Brain microvascular endothelial cell (primary cell): ENCODE measurements around the gene ELL2.
A peak's percentile ranks its signal among the peaks of the same experiment; 100 is the strongest.

ENCODE experiments used
- DNase-seq: peaks from one replicate; pipeline ENCODE4 v3.0.0-alpha.2; 2020
- H3K27ac ChIP-seq: fragments of 250-450 bp; sonication (Bioruptor Pico); 2 replicates; pipeline ENCODE4 v1.5.1; 2020; ENCODE audit warnings: mild to moderate bottlenecking, moderate library complexity
- H3K27me3 ChIP-seq: fragments of 250-450 bp; sonication (Bioruptor Pico); replicated peaks from 2 replicates; pipeline ENCODE4 v1.5.1; 2020; ENCODE audit warnings: mild to moderate bottlenecking
- H3K36me3 ChIP-seq: fragments of 250-450 bp; sonication (Bioruptor Pico); replicated peaks from 2 replicates; pipeline ENCODE4 v1.5.1; 2020; ENCODE audit warnings: mild to moderate bottlenecking
- H3K4me3 ChIP-seq: 2 replicates; pipeline ENCODE4 v1.5.1; 2011; ENCODE audit warnings: low read depth, mild to moderate bottlenecking, control low read depth, low read length, moderate library complexity
- CTCF ChIP-seq: IDR thresholded peaks from 2 replicates; pipeline ENCODE4 v1.5.1; 2011; ENCODE audit warnings: low read depth, mild to moderate bottlenecking, moderate library complexity, low read length, control low read depth, inconsistent platforms; ENCODE audit errors: missing control alignments
- in situ Hi-C: cut with HindIII; loops from 2 replicates; pipeline ENCODE4 v1.10.0; 2017; ENCODE audit warnings: low sequenced_read_pairs, low pct_ligation_motif_present

Gene ELL2

GRCh38 chr5:95976606-95977005 is 15.0 kb upstream of the ELL2 start:
- no peak overlapping the region for H3K4me3 ChIP-seq
- DNase-seq: no peak
- no peaks in the 10 kb centered on the region for H3K36me3 ChIP-seq
- in situ Hi-C loops: no loop called here
- H3K27me3 ChIP-seq: no peaks in the 10 kb centered on the region
- no peak for TF ChIP-seq CTCF
- H3K27ac ChIP-seq: no peak overlapping the region

GRCh38 chr5:95975703-95976102 is 14.1 kb upstream of the ELL2 start:
- Histone ChIP-seq H3K27ac (no peak overlapping the region), H3K27me3 (no peaks in the 10 kb centered on the region), H3K36me3 (no peaks in the 10 kb centered on the region), H3K4me3 (no peak overlapping the region)
- in situ Hi-C loops: no loop called here
- no peak for DNase-seq
- TF ChIP-seq CTCF: no peak

GRCh38 chr5:95973793-95974325 is 12.2 kb upstream of the ELL2 start:
- in situ Hi-C loops: no loop called here
- TF ChIP-seq CTCF: no peak
- DNase-seq: peak; percentile 93
- H3K4me3 ChIP-seq: no peak overlapping the region
- H3K27ac ChIP-seq: peak overlapping the region; percentile 81
- no peaks in the 10 kb centered on the region for H3K36me3 ChIP-seq
- H3K27me3 ChIP-seq: no peaks in the 10 kb centered on the region

- in situ Hi-C loops: no loop called here
- no peak for DNase-seq
- Histone ChIP-seq H3K4me3 (no peak overlapping the region), H3K27me3 (no peaks in the 10 kb centered on the region), H3K36me3 (no peaks in the 10 kb centered on the region), H3K27ac (no peak overlapping the region)
- no peak for TF ChIP-seq CTCF
Measured at GRCh38 chr5:95972196-95972595, 10.5 kb upstream of the ELL2 start.

GRCh38 chr5:95970359-95970704 is 8.7 kb upstream of the ELL2 start:
- in situ Hi-C loops: no loop called here
- Histone ChIP-seq H3K27ac (no peak overlapping the region), H3K27me3 (no peaks in the 10 kb centered on the region), H3K4me3 (no peak overlapping the region), H3K36me3 (no peaks in the 10 kb centered on the region)
- no peak for TF ChIP-seq CTCF
- no peak for DNase-seq

GRCh38 chr5:95969651-95970358 is 8.2 kb upstream of the ELL2 start:
- DNase-seq: no peak
- no peak for TF ChIP-seq CTCF
- in situ Hi-C loops: no loop called here
- Histone ChIP-seq H3K36me3 (no peaks in the 10 kb centered on the region), H3K27me3 (no peaks in the 10 kb centered on the region), H3K27ac (no peak overlapping the region), H3K4me3 (no peak overlapping the region)
